HEK293T (cell line): ENCODE data around the gene NLRP7.
"Not testable (repeated sequence)": the region's sequence is repeated elsewhere in the genome, so short reads cannot be mapped to it uniquely, and the experiment has no call there.

Experiments
- CTCF ChIA-PET: fragments of 350-600 bp; formaldehyde crosslinking; extraction: SDS; loops from one replicate; lab custom pipeline; 2021; ENCODE audit warnings: antibody characterized with exemption, inconsistent platforms; lab: Yijun Ruan, JAX
- POLR2A ChIA-PET: fragments of 350-600 bp; formaldehyde crosslinking; extraction: SDS; loops from one replicate; lab custom pipeline; 2020; ENCODE audit warnings: antibody characterized with exemption, inconsistent platforms; lab: Yijun Ruan, JAX
- DNase-seq: peaks from one replicate; pipeline ENCODE4 v3.0.0; 2012; ENCODE audit warnings: mixed read lengths; ENCODE audit errors: extremely low spot score
- ARNT ChIP-seq: fragments of 450-650 bp; IDR thresholded peaks from 2 replicates; pipeline ENCODE4 v1.6.1; 2017; ENCODE audit warnings: mild to moderate bottlenecking
- BHLHE40 ChIP-seq: fragments of 450-650 bp; IDR thresholded peaks from 2 replicates; pipeline ENCODE4 v1.6.1; 2016; ENCODE audit warnings: mild to moderate bottlenecking, moderate library complexity, borderline replicate concordance
- CTBP1 ChIP-seq: fragments of 450-650 bp; IDR thresholded peaks from 2 replicates; pipeline ENCODE4 v1.6.1; 2016; ENCODE audit warnings: borderline replicate concordance
- ELF4 ChIP-seq: fragments of 450-650 bp; IDR thresholded peaks from 2 replicates; pipeline ENCODE4 v1.6.1; 2017; ENCODE audit warnings: antibody characterized with exemption
- FOXA1 ChIP-seq: fragments of 450-650 bp; IDR thresholded peaks from 2 replicates; pipeline ENCODE4 v1.6.1; 2016; ENCODE audit warnings: mild to moderate bottlenecking
- FOXK2 ChIP-seq: fragments of 450-650 bp; IDR thresholded peaks from 2 replicates; pipeline ENCODE4 v1.6.1; 2016; ENCODE audit warnings: mild to moderate bottlenecking
- FOXM1 ChIP-seq: fragments of 450-650 bp; IDR thresholded peaks from 2 replicates; pipeline ENCODE4 v1.6.1; 2017; ENCODE audit warnings: mild to moderate bottlenecking, borderline replicate concordance
- HDGF ChIP-seq: fragments of 450-650 bp; IDR thresholded peaks from 2 replicates; pipeline ENCODE4 v1.6.1; 2017; ENCODE audit warnings: antibody characterized with exemption, borderline replicate concordance
- L3MBTL2 ChIP-seq: fragments of 450-650 bp; conservative IDR thresholded peaks from 2 replicates; pipeline ENCODE4 v1.6.1; 2016; ENCODE audit warnings: mild to moderate bottlenecking
- LEF1 ChIP-seq: fragments of 450-650 bp; IDR thresholded peaks from 2 replicates; pipeline ENCODE4 v1.6.1; 2017; ENCODE audit warnings: mild to moderate bottlenecking, borderline replicate concordance
- NFRKB ChIP-seq: fragments of 450-650 bp; IDR thresholded peaks from 2 replicates; pipeline ENCODE4 v1.6.1; 2016; ENCODE audit warnings: mild to moderate bottlenecking, moderate library complexity
- PKNOX1 ChIP-seq: fragments of 450-650 bp; IDR thresholded peaks from 2 replicates; pipeline ENCODE4 v1.6.1; 2016
- SP1 ChIP-seq: fragments of 450-650 bp; IDR thresholded peaks from 2 replicates; pipeline ENCODE4 v1.6.1; 2017
- TARDBP ChIP-seq: fragments of 450-650 bp; IDR thresholded peaks from 2 replicates; pipeline ENCODE4 v1.6.1; 2016
- ZNF384 ChIP-seq: fragments of 450-650 bp; IDR thresholded peaks from 2 replicates; pipeline ENCODE4 v1.6.1; 2016

The NLRP7 gene

DNA sequence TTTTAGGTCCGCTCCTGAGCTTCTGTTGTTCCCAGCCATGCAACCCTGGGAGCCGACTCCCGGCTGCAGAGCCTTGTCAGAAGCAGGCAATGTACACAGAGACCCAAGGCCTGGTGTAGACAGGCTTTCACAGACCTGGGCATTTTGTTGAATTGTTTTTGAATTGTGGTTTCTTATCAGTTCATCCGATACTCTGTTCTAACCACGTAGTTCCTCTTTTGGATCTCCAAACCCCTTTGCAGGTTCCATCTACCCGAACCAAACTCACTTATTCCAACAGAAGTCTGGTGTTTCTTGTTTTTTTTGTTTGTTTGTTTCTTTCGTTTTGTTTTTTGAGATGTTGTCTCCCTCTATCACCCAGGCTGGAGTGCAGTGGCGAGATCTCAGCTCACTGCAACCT lies 12.5 kb upstream of the NLRP7 start:
- no peak for DNase-seq
- TF ChIP-seq LEF1, result no peak
- TF ChIP-seq ZNF384, result no peak
- no peak for TF ChIP-seq FOXK2
- no peak for TF ChIP-seq BHLHE40
- no peak for TF ChIP-seq HDGF
- TF ChIP-seq FOXA1, result no peak
- TF ChIP-seq PKNOX1, result no peak
- TF ChIP-seq NFRKB, result no peak
- POLR2A ChIA-PET, result no interaction called here
- CTCF ChIA-PET, result no interaction called here

DNA sequence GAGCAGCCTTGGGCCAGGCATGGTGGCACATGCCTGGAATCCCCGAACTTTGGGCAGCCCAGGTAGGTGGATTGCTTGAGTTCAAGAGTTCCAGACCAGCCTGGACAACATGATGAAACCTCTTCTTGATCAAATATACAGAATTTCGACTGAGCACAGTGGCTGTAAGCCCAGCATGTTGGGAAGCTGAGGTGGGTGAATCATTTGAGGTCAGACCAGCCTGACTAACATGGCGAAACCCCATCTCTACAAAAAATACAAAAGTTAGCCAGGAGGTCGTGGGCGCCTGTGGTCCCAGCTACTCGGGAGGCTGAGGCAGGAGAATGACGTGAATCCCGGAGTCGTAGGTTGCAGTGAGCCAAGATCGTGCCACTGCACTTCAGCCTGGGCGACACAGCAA lies 8.0 kb upstream of the NLRP7 start:
- CTCF ChIA-PET, result no interaction called here
- no peak for DNase-seq
- POLR2A ChIA-PET, result no interaction called here
- TF ChIP-seq FOXM1 (no peak), NFRKB (no peak), L3MBTL2 (no peak), HDGF (no peak), PKNOX1 (no peak), FOXK2 (no peak), ARNT (no peak), SP1 (no peak), ELF4 (no peak), CTBP1 (no peak)

DNA sequence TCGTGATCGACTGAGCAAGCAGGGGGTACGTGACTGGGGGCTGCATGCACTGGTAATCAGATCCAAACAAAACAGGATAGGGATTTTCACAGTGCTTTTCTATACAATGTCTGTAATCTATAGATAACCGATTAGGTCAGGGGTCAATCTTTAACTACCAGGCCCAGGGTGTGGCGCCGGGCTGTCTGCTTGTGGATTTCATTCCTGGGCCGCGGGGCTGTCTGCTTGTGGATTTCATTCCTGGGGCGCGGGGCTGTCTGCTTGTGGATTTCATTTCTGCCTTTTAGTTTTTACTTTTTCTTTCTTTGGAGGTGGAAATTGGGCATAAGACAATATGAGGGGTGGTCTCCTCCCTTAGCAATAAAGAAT lies 6.0 kb upstream of the NLRP7 start:
- POLR2A ChIA-PET, CTCF ChIA-PET, DNase-seq: not testable (repeated sequence)

GRCh38 chr19:54952591-54953344 lies 5.4 kb upstream of the NLRP7 start:
- no peak for TF ChIP-seq LEF1
- no peak for TF ChIP-seq TARDBP
- TF ChIP-seq SP1, result no peak
- DNase-seq, result no peak
- ChIA-PET CTCF (no interaction called here), POLR2A (no interaction called here)

- CTCF ChIA-PET, POLR2A ChIA-PET, DNase-seq: not testable (repeated sequence)
These were observed 3.2 kb upstream of the NLRP7 start for GRCh38 chr19:54950580-54950979.

GRCh38 chr19:54949412-54949811 lies 2.1 kb upstream of the NLRP7 start:
- ChIA-PET POLR2A (no interaction called here), CTCF (no interaction called here)
- TF ChIP-seq L3MBTL2, result no peak
- no peak for TF ChIP-seq HDGF
- no peak for TF ChIP-seq ELF4
- TF ChIP-seq PKNOX1, result no peak
- TF ChIP-seq LEF1, result no peak
- no peak for TF ChIP-seq SP1
- no peak for TF ChIP-seq ARNT
- TF ChIP-seq CTBP1, result no peak
- no peak for TF ChIP-seq ZNF384
- no peak for TF ChIP-seq FOXK2
- no peak for TF ChIP-seq NFRKB
- DNase-seq, result no peak

- CTCF ChIA-PET, POLR2A ChIA-PET, DNase-seq: not testable (repeated sequence)
These were observed 3.5 kb downstream of the NLRP7 start for GRCh38 chr19:54943772-54944361.

DNA sequence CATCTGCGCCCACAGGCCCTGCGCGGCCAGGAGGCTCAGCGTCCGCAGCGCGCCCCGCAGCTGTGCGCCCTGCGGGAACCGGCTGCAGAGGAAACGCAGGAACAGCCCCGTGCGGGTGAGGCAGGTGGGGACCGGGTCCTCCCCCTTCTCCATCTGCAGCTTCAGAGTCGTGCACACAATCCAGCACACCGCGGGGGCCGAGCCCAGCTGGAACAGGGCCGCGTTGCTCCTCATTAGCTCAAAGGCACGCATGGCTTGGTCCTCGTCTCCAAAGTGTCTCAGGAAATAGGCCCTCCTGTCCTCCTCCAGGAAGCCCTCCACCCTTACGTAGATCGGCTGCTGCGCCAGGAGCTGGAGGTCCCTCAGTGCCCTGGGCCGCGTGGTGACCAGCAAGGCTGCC lies 7.8 kb downstream of the NLRP7 start:
- POLR2A ChIA-PET, DNase-seq, CTCF ChIA-PET: not testable (repeated sequence)
